ENCODE data around the gene MYL3.
"Not testable (repeated sequence)": the region's sequence is repeated elsewhere in the genome, so short reads cannot be mapped to it uniquely, and the experiment has no call there.

Gene MYL3

GRCh38 chr3:46831316-46831715 lies 31.9 kb downstream of the MYL3 start:
- no peak for DNase-seq (ENCODE audit: extremely low read depth in 1 of 2, low read depth in 1 of 2)

DNA sequence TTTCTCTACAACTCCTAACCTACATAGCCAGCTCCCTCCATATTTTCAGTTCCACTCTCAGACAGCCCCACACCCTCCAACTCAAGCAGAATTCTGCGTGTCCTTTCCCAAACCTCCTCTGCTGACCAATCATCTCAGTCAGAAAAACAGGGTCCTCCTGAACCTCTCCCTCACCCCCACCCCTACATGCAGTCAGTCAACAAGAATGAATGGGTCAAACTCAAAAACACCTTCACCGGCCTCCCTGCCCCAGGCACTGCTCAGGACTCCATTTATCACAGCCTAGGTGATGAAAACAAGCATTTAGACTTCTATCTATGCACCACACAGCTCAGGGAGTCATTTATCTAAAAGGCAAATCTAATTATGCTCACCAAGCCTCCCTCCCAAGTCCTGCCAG lies 32.4 kb downstream of the MYL3 start:
- no peak for DNase-seq (ENCODE audit: extremely low read depth in 1 of 2, low read depth in 1 of 2)

- peak; percentile 29 to 53 for DNase-seq (ENCODE audit: extremely low read depth in 1 of 2, low read depth in 1 of 2)
Measured at GRCh38 chr3:46829699-46830208, 33.5 kb downstream of the MYL3 start.

DNA sequence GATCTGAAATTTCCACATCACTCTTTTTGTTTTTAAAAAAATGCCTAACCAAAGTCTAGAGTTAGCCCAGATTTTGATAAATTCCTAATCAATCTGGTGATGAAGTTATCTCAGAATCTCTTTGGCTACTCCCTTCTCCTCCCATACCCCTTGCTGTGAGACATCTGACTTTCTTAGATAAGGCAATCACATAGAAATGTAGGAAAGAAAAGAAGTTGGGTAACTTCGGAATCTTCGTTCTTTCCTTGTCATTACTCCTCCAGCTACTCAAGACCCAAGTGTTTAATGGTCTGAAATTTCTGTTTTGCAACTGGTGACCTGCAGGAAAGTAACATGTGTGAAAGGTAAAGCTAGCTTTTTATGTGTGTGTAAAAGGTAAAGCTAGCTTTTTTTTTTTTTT lies 37.8 kb downstream of the MYL3 start:
- no peak for DNase-seq (ENCODE audit: extremely low read depth in 1 of 2, low read depth in 1 of 2)

DNA sequence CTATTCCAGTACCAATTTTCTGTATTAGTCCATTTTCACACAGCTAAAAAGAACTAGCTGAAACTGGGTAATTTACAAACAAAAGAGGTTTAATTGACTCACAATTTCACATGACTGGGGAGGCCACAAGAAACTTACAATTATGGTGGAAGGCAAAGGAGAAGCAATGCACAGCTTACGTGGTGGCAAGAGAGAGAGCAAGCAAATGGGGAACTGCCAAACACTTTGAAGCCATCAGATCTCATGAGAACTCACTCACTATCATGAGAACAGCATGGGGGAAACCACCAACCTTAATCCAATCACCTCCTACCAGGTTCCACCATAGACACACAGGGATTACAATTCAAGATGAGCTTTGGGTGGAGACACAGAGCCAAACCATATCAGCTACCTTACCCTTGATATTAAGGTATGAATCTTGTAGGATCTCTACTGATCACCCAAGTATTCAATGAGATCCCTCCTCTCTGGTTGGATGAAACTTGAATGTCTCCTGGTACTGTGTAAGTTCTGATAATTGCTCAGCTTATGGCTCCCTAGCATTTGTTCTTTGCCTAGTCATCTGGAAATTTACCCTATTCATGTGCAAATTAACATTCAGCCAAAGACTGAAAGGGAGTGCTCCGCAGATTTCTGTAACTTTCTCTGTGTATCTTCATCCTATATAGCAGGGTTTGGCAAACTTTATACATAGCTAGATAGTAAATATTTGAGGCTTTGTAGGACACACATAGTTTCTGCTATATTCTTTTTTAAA lies 38.9 kb downstream of the MYL3 start:
- DNase-seq (ENCODE audit: extremely low read depth in 1 of 2, low read depth in 1 of 2), result no peak

- not testable (repeated sequence) for DNase-seq (ENCODE audit: extremely low read depth in 1 of 2, low read depth in 1 of 2)
Measured at GRCh38 chr3:46823314-46823713, 39.9 kb downstream of the MYL3 start.

- DNase-seq (ENCODE audit: extremely low read depth in 1 of 2, low read depth in 1 of 2), result no peak
Measured at GRCh38 chr3:46821553-46821952, 41.7 kb downstream of the MYL3 start.

DNA sequence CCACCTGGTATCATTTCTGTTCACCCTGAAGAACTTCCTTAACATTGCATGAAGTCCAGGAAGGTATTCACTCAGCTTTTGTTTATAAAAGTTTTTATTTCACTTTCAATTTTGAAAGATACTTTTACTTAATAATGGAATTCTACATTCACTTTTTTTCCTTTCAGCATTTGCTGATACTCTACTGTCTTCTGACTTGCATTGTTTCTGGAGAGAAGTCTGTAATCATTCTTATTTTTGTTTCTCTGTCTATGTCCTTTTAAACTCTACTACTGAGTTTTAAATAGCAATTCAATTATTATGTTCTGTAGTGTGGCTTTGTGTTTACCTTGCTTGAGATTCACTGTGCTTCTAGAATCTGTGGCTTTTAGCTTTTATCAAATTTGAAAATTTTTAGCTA lies 42.4 kb downstream of the MYL3 start:
- no peak for DNase-seq (ENCODE audit: extremely low read depth in 1 of 2, low read depth in 1 of 2)

DNA sequence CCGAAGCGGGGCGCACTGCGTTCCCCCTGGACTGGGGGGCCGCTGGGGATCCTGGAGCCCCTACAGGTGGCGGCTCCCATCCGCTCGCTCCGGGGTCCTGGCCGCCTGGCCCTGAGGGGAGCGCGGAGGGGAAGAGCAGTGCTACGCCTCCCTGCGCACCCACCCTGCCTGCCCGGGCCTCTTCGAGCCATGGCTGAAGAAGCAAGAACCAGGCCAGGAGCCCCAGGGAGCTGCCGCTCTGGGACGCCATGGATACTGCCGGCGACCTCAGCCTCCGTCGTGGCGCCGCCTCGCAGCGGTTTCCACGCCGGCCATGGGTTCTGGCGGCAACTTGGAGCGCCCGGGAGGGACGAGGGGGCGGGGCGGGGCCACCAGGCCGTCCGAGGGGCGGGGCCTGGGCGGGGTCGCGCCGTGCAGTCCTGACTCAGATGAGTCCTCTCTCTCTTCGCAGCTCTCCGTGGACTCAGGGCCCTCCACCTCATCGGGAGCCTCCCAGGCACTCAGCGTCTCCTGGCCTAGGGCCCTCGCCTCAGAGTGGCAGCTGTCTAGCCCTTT lies 50.9 kb downstream of the MYL3 start:
- DNase-seq (ENCODE audit: extremely low read depth in 1 of 2, low read depth in 1 of 2), result peak; percentile 39 to 54

DNA sequence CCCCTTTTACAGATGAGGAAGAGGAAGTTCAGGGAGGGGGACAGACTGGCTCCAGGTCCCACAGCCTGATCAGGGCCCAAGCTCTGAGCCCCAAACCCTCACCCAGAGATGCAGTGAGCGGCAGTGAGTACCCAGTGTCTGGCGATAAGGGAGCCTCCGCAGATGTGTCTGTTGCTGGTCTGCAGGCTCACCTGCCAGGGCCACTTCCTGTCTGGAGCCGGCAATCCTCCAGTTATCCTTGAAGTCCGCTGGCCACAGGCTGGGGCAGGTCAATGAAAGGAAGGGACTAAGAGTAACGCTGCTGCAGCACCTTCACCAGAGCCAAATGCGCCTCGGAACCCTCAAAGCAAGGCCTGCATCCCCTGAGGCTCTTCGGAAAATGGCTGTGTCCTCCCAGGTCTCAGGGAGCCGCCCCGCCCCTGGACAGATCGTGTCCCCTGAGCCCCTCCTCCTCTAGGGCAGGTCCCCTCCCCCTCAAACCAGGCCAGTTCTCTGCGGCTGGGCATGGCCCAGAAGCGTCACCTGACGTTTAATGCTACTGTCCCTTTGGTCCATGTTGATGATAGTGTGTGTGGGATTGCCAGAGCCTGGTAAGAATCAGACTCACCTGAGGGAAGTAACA lies 51.5 kb downstream of the MYL3 start:
- no peak for DNase-seq (ENCODE audit: extremely low read depth in 1 of 2, low read depth in 1 of 2)

GRCh38 chr3:46808766-46809165 lies 54.5 kb downstream of the MYL3 start:
- DNase-seq (ENCODE audit: extremely low read depth in 1 of 2, low read depth in 1 of 2), result not testable (repeated sequence)
